Measurements from ENCODE around the gene GRIP2. TPM values are rescaled to one million over a fixed set of nuclear protein-coding genes. Genes with fewer than 3 reads are reported as not detected.

GRIP2 gene
- total RNA-seq, 6 donors from 2014 or later: 0.33 to 1.0 (median 0.59) TPM

DNA sequence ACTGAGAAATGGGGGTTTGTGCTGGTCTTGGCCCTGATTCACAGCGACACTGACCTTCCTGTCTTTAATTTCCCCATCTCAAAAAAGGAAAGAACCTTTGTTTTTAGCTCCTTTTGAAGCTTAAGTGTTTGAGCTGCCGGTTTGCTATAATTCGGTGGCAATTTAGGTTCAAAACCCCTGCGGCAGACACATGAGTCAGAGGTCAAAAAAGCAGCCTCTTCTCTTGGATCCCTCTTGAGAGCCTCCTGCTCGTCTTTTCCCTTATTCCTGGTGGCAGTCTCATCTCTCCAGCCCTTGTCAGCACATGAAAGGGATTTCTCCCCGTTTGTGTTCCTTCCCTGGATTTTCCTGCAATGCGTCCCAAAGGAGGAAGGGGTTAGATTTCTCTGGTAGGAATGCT lies 64.5 kb downstream of the GRIP2 start:
- Histone ChIP-seq H3K4me1 (peaks cover 3 to 13% (median 7%) of the 10 kb centered on the region in 4 donors), H3K36me3 (peaks cover 22 to 97% (median 69%) of the 10 kb centered on the region in 4 donors), H3K9me3 (no peaks in the 10 kb centered on the region), H3K27ac (no peak overlapping the region), H3K4me3 (no peak overlapping the region), H3K27me3 (no peaks in the 10 kb centered on the region)
- ATAC-seq (ENCODE audit: low FRiP score in 2 of 2) (no peak), DNase-seq (no peak)
- WGBS, 2 donors: 72 to 90% methylated on average over 7 of the region's 7 CpGs
- TF ChIP-seq, protein P1, sequence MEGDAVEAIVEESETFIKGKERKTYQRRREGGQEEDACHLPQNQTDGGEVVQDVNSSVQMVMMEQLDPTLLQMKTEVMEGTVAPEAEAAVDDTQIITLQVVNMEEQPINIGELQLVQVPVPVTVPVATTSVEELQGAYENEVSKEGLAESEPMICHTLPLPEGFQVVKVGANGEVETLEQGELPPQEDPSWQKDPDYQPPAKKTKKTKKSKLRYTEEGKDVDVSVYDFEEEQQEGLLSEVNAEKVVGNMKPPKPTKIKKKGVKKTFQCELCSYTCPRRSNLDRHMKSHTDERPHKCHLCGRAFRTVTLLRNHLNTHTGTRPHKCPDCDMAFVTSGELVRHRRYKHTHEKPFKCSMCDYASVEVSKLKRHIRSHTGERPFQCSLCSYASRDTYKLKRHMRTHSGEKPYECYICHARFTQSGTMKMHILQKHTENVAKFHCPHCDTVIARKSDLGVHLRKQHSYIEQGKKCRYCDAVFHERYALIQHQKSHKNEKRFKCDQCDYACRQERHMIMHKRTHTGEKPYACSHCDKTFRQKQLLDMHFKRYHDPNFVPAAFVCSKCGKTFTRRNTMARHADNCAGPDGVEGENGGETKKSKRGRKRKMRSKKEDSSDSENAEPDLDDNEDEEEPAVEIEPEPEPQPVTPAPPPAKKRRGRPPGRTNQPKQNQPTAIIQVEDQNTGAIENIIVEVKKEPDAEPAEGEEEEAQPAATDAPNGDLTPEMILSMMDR (IDR thresholded peaks at IDR 0.05): no peak
- no peak for TF ChIP-seq POLR2A (IDR thresholded peaks at IDR 0.05)
- no peak for TF ChIP-seq POLR2AphosphoS5 (IDR thresholded peaks at IDR 0.05)
- no peak for TF ChIP-seq EP300 (IDR thresholded peaks at IDR 0.05)

DNA sequence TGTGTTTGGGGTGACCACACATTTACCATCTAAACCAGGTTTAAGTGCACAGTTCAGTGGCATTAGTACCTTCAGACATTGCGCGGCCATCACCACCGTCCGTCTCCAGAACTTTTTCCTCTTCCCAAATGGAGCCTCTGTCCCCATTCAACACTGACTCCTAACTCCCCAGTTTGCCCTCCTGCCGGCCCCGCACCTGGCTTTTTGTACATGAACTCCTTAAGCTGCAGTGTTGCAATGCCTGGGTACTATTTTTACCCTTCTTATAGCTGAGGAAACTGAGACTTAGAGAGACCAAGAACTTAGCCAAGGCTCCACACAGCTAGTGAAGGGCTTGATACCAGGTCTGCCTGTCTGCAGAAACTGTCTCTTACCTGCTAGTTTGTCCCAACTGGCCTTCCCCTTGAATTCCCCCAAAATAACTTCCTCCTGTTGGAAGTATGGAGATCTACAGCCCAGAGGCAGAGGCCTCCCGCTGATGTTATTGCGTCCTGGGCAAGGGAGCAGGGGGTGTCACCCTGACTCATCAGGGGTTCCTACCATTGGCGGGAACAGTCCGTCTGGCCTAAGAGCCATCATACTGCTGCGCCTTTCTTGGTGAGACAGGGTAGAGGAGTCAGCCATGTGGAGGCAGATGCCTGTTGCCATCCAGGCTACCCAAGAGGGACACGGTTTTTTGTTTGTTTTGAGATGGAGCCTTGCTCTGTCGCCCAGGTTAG lies 65.6 kb downstream of the GRIP2 start:
- no peak for ATAC-seq (ENCODE audit: low FRiP score in 2 of 2)

DNA sequence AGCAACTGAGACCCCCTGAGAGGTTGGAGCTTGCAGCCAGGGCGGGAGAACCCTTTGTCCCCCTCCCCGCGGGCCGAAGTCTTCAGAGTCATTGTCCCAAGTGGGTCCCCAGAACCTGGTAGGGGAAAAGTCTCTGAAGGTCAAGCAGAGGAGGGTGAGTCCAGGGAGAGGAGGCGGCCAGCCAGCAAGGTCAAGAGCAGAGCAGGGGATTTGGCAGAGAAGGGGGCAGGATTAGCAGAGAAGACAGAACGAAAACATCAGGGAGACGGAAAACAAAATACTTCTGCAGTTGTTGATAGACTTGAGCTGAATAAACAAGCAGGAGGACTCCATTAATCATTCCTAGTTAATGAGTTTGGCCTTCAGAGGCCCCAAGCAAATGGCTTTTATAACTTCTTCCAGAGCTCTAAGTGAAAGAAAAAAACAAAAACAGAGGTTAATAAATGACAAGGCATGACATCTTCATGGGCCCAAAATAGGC lies 66.7 kb downstream of the GRIP2 start:
- TF ChIP-seq EP300 (IDR thresholded peaks at IDR 0.05) (no peak), POLR2AphosphoS5 (IDR thresholded peaks at IDR 0.05) (no peak), POLR2A (IDR thresholded peaks at IDR 0.05) (no peak)
- TF ChIP-seq, protein P1 (IDR thresholded peaks at IDR 0.05): no peak
- no peak for DNase-seq
- ATAC-seq (ENCODE audit: low FRiP score in 2 of 2): no peak
- no peaks in the 10 kb centered on the region for H3K27me3 ChIP-seq
- H3K4me1 ChIP-seq: peaks cover 3 to 13% (median 7%) of the 10 kb centered on the region in 4 donors
- no peak overlapping the region for H3K4me3 ChIP-seq
- no peaks in the 10 kb centered on the region for H3K9me3 ChIP-seq
- 82 to 91% methylated on average over 7 of the region's 7 CpGs for WGBS, 2 donors
- peak overlapping the region in 3 of 4 donors; percentile 7 to 68 (median 28) for H3K27ac ChIP-seq
- peaks cover 22 to 97% (median 63%) of the 10 kb centered on the region in 4 donors for H3K36me3 ChIP-seq

More for the DNA sequence above, 65.6 kb downstream of the GRIP2 start:
- H3K27me3 ChIP-seq: no peaks in the 10 kb centered on the region
- DNase-seq: no peak
- H3K9me3 ChIP-seq: no peaks in the 10 kb centered on the region
- no peak overlapping the region for H3K4me3 ChIP-seq
- H3K4me1 ChIP-seq: peaks cover 3 to 13% (median 7%) of the 10 kb centered on the region in 4 donors
- H3K36me3 ChIP-seq: peaks cover 18 to 97% (median 64%) of the 10 kb centered on the region in 4 donors
- TF ChIP-seq POLR2A (IDR thresholded peaks at IDR 0.05) (no peak), POLR2AphosphoS5 (IDR thresholded peaks at IDR 0.05) (no peak), EP300 (IDR thresholded peaks at IDR 0.05) (no peak)
- TF ChIP-seq, protein P1 (IDR thresholded peaks at IDR 0.05): no peak
- WGBS, 2 donors: 94 to 95% methylated on average over 10 to 13 of the region's 13 CpGs
- H3K27ac ChIP-seq: no peak overlapping the region

DNA sequence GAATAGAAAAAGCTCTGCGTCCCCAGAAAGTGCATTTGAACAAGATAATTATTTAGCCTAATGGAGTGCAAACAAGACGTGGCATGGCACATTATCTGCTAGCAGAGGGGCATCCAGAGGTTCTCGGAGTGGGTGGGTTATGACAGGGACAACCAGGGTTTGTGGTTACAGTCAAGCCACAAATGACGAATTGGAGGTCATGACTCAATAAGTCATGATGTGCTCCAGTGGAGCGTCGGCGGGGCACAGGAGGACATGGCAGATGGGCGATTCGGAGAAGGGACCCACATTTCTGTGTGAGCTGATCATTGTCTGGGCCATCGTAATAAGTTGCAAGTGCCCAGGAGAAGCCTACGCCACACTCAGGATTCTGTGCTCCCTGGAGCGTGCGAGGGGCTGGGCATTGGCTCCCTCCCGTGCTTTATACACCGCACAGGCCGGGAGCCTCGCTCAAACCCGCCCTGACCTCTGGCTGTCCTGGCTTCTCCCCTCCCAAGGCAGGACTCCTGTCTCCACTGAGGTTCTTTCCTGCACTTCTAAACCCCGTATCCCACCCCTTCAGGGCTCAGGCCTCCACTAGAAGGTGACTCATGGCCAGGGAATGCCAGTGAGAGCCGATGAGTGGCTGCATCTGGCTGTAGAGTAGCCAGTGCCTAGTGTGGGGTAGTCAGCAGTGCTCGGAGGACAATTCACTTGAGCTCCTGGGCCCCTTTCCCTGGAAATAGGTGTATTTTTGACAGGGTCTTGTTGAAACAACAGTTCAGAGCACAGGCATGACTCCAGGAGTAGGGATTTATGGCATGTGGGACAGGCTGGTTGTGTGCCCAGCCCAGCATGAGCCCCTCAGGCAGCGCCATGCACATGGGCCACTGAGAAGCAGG lies 67.4 kb downstream of the GRIP2 start:
- Histone ChIP-seq H3K36me3 (peaks cover 22 to 94% (median 62%) of the 10 kb centered on the region in 4 donors), H3K27me3 (no peaks in the 10 kb centered on the region), H3K4me1 (peaks cover 3 to 13% (median 7%) of the 10 kb centered on the region in 4 donors), H3K27ac (peak overlapping the region in 3 of 4 donors; percentile 7 to 68 (median 28)), H3K4me3 (no peak overlapping the region), H3K9me3 (no peaks in the 10 kb centered on the region)
- WGBS, 2 donors: 84 to 88% methylated on average over 22 of the region's 22 CpGs
- ATAC-seq (ENCODE audit: low FRiP score in 2 of 2): peak; percentile 70 to 90
- DNase-seq: peak in 1 of 2 donors; percentile 89
- TF ChIP-seq EP300 (IDR thresholded peaks at IDR 0.05) (no peak), POLR2AphosphoS5 (IDR thresholded peaks at IDR 0.05) (peak in 1 of 2 donors; percentile 71)
- TF ChIP-seq, protein P1 (IDR thresholded peaks at IDR 0.05): no peak
